ENCODE measurements around the gene CHST3.

The CHST3 gene

DNA sequence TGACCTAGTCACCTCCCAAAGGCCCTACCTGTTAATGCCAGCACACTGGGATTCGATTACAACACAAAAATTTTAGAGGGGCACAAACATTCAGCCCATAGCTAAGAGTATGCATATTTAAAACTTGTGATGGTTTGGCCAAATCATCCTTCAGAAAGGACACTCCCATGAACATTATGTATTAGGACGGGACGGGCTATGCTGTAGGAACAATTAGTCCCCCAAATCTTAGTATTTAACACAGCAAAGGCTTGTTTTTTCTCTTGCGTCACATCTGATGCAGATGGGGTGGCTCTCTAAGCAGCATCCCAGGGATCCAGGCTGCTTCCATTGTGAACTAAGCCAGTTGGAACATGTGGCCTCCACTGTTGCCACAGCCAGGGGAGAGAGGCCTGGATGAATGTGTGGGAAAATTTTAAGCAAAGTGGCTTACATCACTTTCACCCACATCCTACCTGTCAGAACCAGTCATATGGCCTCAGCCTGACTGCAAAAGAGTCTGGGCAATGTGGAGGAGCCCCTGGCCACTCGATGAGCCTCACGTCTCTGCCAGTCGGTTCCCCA lies 26.6 kb downstream of the CHST3 start:
- Histone ChIP-seq H3K4me3 (ENCODE audit: severe bottlenecking) (no peak overlapping the region), H3K9me3 (ENCODE audit: severe bottlenecking) (peaks cover 6% of the 10 kb centered on the region), H3K27ac (ENCODE audit: poor library complexity, severe bottlenecking) (no peak overlapping the region), H3K36me3 (ENCODE audit: low read depth) (peaks cover 32% of the 10 kb centered on the region), H3K4me1 (ENCODE audit: insufficient read depth, poor library complexity, severe bottlenecking) (peaks cover 8% of the 10 kb centered on the region), H3K27me3 (ENCODE audit: insufficient read depth, poor library complexity, severe bottlenecking) (no peaks in the 10 kb centered on the region)
- TF ChIP-seq, protein P1, sequence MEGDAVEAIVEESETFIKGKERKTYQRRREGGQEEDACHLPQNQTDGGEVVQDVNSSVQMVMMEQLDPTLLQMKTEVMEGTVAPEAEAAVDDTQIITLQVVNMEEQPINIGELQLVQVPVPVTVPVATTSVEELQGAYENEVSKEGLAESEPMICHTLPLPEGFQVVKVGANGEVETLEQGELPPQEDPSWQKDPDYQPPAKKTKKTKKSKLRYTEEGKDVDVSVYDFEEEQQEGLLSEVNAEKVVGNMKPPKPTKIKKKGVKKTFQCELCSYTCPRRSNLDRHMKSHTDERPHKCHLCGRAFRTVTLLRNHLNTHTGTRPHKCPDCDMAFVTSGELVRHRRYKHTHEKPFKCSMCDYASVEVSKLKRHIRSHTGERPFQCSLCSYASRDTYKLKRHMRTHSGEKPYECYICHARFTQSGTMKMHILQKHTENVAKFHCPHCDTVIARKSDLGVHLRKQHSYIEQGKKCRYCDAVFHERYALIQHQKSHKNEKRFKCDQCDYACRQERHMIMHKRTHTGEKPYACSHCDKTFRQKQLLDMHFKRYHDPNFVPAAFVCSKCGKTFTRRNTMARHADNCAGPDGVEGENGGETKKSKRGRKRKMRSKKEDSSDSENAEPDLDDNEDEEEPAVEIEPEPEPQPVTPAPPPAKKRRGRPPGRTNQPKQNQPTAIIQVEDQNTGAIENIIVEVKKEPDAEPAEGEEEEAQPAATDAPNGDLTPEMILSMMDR (IDR thresholded peaks at IDR 0.05; ENCODE audit: poor library complexity, severe bottlenecking): no peak
- peak; percentile 33; the same call in 2 of the 3 replicates for ATAC-seq (ENCODE audit: low read depth)
- DNase-seq (ENCODE audit: low spot score): no peak

DNA sequence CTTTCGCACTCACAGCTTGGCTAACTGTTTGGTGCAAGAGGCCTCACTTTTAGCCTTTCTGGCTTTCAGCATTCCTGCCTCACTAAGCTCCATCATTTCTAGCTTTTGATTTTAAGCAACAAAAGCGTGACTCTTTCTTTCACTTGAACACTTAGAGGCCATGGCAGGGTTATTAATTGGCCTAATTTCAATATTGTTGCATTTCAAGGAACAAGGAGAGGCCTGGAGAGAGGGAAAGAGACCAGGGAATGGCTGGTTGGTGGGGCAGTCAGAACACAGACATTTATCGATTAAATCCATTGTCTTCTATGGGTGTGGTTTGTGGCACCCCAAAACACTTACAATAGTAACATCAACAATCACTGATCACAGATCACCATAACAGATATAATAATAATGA lies 31.3 kb downstream of the CHST3 start:
- H3K9me3 ChIP-seq (ENCODE audit: severe bottlenecking): no peaks in the 10 kb centered on the region
- no peaks in the 10 kb centered on the region for H3K27me3 ChIP-seq (ENCODE audit: insufficient read depth, poor library complexity, severe bottlenecking)
- peaks cover 52% of the 10 kb centered on the region for H3K4me1 ChIP-seq (ENCODE audit: insufficient read depth, poor library complexity, severe bottlenecking)
- ATAC-seq (ENCODE audit: low read depth) (no peak), DNase-seq (ENCODE audit: low spot score) (no peak)
- H3K27ac ChIP-seq (ENCODE audit: poor library complexity, severe bottlenecking): peak overlapping the region; percentile 93
- TF ChIP-seq, protein P1 (IDR thresholded peaks at IDR 0.05; ENCODE audit: poor library complexity, severe bottlenecking): no peak
- peaks cover 16% of the 10 kb centered on the region; the same call in 1 of the 2 replicates for H3K36me3 ChIP-seq (ENCODE audit: low read depth)
- no peak overlapping the region for H3K4me3 ChIP-seq (ENCODE audit: severe bottlenecking)

DNA sequence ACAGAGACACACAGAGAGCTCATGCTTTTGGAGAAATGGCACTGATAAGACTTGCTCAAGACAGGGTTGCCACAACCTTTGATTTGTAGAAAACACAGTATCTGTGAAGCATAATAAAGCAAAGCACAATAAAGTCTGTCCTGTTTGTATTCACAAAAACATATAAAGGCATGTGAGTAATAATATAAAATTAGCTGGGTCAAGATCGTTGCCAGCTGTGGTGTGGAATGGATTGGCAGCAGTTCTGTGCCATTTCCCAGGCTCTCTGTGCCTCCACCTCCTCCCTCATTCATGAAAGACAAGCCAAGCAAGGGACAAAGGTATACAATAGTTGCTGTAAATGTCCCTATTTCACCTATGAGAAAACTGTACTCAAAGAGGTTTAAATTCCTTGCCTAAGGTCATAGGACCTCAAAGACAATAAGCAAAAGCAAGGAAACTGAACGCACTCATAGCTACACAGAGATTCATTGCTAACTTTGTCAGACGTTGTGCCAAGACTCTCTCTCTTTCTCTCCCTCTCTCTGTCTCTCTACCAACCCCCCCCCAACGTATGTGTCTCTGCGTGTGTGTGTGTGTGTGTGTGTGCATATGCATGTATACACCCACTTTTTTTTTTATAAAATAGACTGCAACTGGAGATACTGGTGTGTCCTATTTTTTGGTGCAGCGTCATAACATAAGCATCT lies 31.8 kb downstream of the CHST3 start:
- DNase-seq (ENCODE audit: low spot score) (no peak), ATAC-seq (ENCODE audit: low read depth) (no peak)
- H3K27ac ChIP-seq (ENCODE audit: poor library complexity, severe bottlenecking): peak overlapping the region; percentile 93
- peaks cover 19% of the 10 kb centered on the region; the same call in 1 of the 2 replicates for H3K36me3 ChIP-seq (ENCODE audit: low read depth)
- H3K27me3 ChIP-seq (ENCODE audit: insufficient read depth, poor library complexity, severe bottlenecking): no peaks in the 10 kb centered on the region
- no peak overlapping the region for H3K4me3 ChIP-seq (ENCODE audit: severe bottlenecking)
- H3K9me3 ChIP-seq (ENCODE audit: severe bottlenecking): no peaks in the 10 kb centered on the region
- H3K4me1 ChIP-seq (ENCODE audit: insufficient read depth, poor library complexity, severe bottlenecking): peaks cover 56% of the 10 kb centered on the region
- TF ChIP-seq, protein P1 (IDR thresholded peaks at IDR 0.05; ENCODE audit: poor library complexity, severe bottlenecking): no peak

DNA sequence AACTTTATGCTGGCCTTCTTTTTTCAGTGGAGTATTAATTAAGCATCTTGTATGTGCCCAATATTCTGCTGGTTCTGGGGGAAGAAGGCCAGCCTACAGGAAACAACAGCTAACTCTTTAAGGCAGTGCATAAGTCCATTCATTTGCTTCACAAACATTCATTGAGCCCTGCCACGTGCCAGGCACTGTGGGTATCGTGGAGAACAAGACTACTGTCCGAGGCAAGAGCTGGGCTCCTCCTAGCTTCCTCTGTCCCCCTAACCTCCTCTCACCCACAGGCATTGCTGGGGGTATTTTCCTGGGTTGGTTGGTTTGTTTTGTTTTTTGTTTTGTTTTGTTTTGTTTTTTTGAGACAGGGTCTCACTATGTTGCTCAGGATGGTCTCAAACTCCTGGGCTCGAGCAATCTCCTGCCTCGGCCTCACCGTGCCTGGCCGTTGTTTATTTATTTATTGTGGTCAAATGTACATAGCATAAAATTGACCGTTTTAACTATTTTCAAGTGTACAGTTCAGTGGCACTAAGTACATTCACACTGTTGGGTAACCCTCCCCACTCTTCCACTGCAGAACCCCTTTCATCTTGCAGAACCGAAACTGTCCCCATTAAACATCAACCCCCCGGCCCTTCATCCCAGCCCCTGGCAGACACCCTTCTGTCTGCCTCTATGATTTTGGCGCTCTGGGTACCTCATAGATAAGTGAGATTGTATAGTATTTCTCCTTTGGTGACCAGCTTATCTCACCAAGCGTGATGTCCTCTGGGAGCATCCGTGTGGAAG lies 32.6 kb downstream of the CHST3 start:
- no peaks in the 10 kb centered on the region for H3K27me3 ChIP-seq (ENCODE audit: insufficient read depth, poor library complexity, severe bottlenecking)
- ATAC-seq (ENCODE audit: low read depth) (no peak), DNase-seq (ENCODE audit: low spot score) (no peak)
- H3K9me3 ChIP-seq (ENCODE audit: severe bottlenecking): no peaks in the 10 kb centered on the region
- H3K4me1 ChIP-seq (ENCODE audit: insufficient read depth, poor library complexity, severe bottlenecking): peaks cover 56% of the 10 kb centered on the region
- H3K36me3 ChIP-seq (ENCODE audit: low read depth): peaks cover 19% of the 10 kb centered on the region; the same call in 1 of the 2 replicates
- TF ChIP-seq, protein P1 (IDR thresholded peaks at IDR 0.05; ENCODE audit: poor library complexity, severe bottlenecking): no peak
- peak overlapping the region; percentile 93 for H3K27ac ChIP-seq (ENCODE audit: poor library complexity, severe bottlenecking)
- H3K4me3 ChIP-seq (ENCODE audit: severe bottlenecking): no peak overlapping the region

Measured in RWPE2 (cell line).